HepG2 (cell line): ENCODE results near the gene GDF2.

Experiments
- CEBPB ChIP-seq: IDR thresholded peaks from 2 replicates; pipeline ENCODE4 v1.6.1; 2011; ENCODE audit warnings: low read depth, low read length, improper control_type of control experiment, borderline replicate concordance
- GATAD2A ChIP-seq: IDR thresholded peaks from 2 replicates; pipeline ENCODE4 v1.6.1; 2016
- NCOA5 ChIP-seq: sonication (generic); formaldehyde crosslinking; IDR thresholded peaks from 2 replicates; pipeline ENCODE4 v1.4.0; 2020; ENCODE audit warnings: missing genetic modification reagents
- NFRKB ChIP-seq: fragments of 450-650 bp; IDR thresholded peaks from 2 replicates; pipeline ENCODE4 v1.6.1; 2017
- PAX8 ChIP-seq: sonication (generic); formaldehyde crosslinking; IDR thresholded peaks from 2 replicates; pipeline ENCODE4 v1.8.0; 2022; ENCODE audit warnings: mild to moderate bottlenecking, missing genetic modification reagents, borderline replicate concordance
- POLR2A ChIP-seq, 2 experiments: IDR thresholded peaks; 2 replicates each; pipeline ENCODE4 v1.6.1; 2011; ENCODE audit warnings: low read depth in 2 of 2, low read length in 2 of 2, mild to moderate bottlenecking in 1 of 2, moderate library complexity in 1 of 2; ENCODE audit not compliant: insufficient read depth in 1 of 2
- PRMT3 ChIP-seq: sonication (generic); formaldehyde crosslinking; IDR thresholded peaks from 2 replicates; pipeline ENCODE4 v1.8.1; 2022; ENCODE audit warnings: low read depth, mild to moderate bottlenecking, moderate library complexity, missing genetic modification reagents, borderline replicate concordance
- TCF7L2 ChIP-seq: IDR thresholded peaks from 2 replicates; pipeline ENCODE4 v1.6.1; 2011; ENCODE audit warnings: mild to moderate bottlenecking, low read depth, low read length, moderate library complexity
- ZNF678 ChIP-seq: sonication (generic); formaldehyde crosslinking; IDR thresholded peaks from 2 replicates; pipeline ENCODE4 v1.4.0; 2020; ENCODE audit warnings: mild to moderate bottlenecking, missing genetic modification reagents
- ZNF780A ChIP-seq: sonication (generic); formaldehyde crosslinking; IDR thresholded peaks from 2 replicates; pipeline ENCODE4 v1.8.0; 2022; ENCODE audit warnings: mild to moderate bottlenecking, missing genetic modification reagents, moderate library complexity
- TF ChIP-seq, protein P1 (sequence below): sonication (generic); formaldehyde crosslinking; IDR thresholded peaks from 2 replicates; pipeline ENCODE4 v1.5.0; 2020; ENCODE audit warnings: mild to moderate bottlenecking, missing genetic modification reagents, moderate library complexity
- TF ChIP-seq, protein P2 (sequence below): IDR thresholded peaks from 2 replicates; pipeline ENCODE4 v1.6.1; 2016
- TF ChIP-seq, protein P3 (sequence below): sonication (generic); formaldehyde crosslinking; IDR thresholded peaks from 2 replicates; pipeline ENCODE4 v1.4.0; 2020; ENCODE audit warnings: missing genetic modification reagents
- TF ChIP-seq, protein P4 (sequence below): sonication (generic); formaldehyde crosslinking; conservative IDR thresholded peaks from 2 replicates; pipeline ENCODE4 v1.4.0; 2020; ENCODE audit warnings: missing genetic modification reagents

DNA sequence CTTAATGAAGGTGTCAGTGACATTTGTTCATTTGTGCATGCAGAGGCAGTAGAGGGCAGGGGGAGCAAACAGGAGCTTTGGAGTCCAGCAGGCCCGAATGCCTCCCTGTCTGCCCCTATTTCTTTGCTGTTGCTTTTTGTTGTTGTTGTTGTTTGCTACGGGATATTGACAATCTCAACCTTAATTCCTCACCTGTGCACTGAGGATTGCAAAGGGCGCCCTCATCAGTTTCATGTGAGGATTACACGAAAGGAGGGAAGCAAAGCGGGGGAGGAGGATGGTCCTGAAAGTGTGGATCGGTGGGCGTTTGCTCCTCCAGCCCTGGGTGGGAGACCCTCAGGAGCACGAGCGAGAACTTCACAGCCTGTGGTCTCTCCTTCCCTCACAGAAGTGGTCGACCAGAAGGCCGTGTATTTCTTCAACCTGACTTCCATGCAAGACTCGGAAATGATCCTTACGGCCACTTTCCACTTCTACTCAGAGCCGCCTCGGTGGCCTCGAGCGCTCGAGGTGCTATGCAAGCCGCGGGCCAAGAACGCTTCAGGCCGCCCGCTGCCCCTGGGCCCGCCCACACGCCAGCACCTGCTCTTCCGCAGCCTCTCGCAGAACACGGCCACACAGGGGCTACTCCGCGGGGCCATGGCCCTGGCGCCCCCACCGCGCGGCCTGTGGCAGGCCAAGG lies 12.7 kb upstream of the GDF2 start:
- TF ChIP-seq GATAD2A (CRISPR knock-in tag) (no peak), CEBPB (no peak), NCOA5 (CRISPR knock-in tag) (no peak), POLR2A (IDR thresholded peaks at IDR 0.05; ENCODE audit: insufficient read depth in 1 of 2, low read depth in 2 of 2, low read length in 2 of 2) (no peak), ZNF780A (no peak), TCF7L2 (no peak), ZNF678 (CRISPR knock-in tag) (no peak), PRMT3 (CRISPR knock-in tag) (no peak), NFRKB (no peak), PAX8 (CRISPR knock-in tag) (no peak)
- TF ChIP-seq, protein P1, sequence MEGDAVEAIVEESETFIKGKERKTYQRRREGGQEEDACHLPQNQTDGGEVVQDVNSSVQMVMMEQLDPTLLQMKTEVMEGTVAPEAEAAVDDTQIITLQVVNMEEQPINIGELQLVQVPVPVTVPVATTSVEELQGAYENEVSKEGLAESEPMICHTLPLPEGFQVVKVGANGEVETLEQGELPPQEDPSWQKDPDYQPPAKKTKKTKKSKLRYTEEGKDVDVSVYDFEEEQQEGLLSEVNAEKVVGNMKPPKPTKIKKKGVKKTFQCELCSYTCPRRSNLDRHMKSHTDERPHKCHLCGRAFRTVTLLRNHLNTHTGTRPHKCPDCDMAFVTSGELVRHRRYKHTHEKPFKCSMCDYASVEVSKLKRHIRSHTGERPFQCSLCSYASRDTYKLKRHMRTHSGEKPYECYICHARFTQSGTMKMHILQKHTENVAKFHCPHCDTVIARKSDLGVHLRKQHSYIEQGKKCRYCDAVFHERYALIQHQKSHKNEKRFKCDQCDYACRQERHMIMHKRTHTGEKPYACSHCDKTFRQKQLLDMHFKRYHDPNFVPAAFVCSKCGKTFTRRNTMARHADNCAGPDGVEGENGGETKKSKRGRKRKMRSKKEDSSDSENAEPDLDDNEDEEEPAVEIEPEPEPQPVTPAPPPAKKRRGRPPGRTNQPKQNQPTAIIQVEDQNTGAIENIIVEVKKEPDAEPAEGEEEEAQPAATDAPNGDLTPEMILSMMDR (CRISPR knock-in tag), result peak; percentile 24; the same call in 1 of the 2 replicates
- TF ChIP-seq, protein P2, sequence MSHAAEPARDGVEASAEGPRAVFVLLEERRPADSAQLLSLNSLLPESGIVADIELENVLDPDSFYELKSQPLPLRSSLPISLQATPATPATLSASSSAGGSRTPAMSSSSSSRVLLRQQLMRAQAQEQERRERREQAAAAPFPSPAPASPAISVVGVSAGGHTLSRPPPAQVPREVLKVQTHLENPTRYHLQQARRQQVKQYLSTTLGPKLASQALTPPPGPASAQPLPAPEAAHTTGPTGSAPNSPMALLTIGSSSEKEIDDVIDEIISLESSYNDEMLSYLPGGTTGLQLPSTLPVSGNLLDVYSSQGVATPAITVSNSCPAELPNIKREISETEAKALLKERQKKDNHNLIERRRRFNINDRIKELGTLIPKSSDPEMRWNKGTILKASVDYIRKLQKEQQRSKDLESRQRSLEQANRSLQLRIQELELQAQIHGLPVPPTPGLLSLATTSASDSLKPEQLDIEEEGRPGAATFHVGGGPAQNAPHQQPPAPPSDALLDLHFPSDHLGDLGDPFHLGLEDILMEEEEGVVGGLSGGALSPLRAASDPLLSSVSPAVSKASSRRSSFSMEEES, result no peak
- TF ChIP-seq, protein P3, sequence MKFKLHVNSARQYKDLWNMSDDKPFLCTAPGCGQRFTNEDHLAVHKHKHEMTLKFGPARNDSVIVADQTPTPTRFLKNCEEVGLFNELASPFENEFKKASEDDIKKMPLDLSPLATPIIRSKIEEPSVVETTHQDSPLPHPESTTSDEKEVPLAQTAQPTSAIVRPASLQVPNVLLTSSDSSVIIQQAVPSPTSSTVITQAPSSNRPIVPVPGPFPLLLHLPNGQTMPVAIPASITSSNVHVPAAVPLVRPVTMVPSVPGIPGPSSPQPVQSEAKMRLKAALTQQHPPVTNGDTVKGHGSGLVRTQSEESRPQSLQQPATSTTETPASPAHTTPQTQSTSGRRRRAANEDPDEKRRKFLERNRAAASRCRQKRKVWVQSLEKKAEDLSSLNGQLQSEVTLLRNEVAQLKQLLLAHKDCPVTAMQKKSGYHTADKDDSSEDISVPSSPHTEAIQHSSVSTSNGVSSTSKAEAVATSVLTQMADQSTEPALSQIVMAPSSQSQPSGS (CRISPR knock-in tag), result no peak
- TF ChIP-seq, protein P4, sequence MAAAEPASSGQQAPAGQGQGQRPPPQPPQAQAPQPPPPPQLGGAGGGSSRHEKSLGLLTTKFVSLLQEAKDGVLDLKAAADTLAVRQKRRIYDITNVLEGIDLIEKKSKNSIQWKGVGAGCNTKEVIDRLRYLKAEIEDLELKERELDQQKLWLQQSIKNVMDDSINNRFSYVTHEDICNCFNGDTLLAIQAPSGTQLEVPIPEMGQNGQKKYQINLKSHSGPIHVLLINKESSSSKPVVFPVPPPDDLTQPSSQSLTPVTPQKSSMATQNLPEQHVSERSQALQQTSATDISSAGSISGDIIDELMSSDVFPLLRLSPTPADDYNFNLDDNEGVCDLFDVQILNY, result no peak
